ENCODE data around the gene SUMO1. TPM values are rescaled to one million over a fixed set of nuclear protein-coding genes. Genes with fewer than 3 reads are reported as not detected.

SUMO1 gene
- total RNA-seq, 1 experiment from 2014 or later = 164 TPM

DNA sequence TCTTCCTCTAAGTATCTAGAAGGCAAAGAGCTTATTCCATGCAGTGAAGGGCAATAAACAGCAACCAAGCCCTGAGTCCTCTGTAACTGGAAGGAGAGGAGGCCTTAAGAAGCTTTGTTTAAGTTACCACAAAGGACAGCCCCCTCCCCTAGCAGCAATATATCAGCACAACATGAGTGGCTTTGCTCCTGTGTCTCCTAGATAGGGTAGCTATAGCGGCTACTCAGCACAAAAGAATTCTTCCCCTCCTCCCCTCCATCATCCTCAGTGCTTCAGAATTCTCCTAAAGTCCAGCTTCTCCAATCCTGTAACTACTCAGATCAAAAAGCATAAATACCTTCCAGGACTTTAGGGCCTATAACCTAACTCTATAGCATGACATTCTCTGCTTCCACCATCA, 16.5 kb downstream of the SUMO1 start:
- Mint-ChIP-seq H3K4me3 (ENCODE audit: low read depth, unreplicated experiment) (no peak overlapping the region), H3K27ac (ENCODE audit: unreplicated experiment) (no peak overlapping the region), H3K4me1 (ENCODE audit: low read depth, unreplicated experiment) (peaks cover 25% of the 10 kb centered on the region), H3K27me3 (ENCODE audit: unreplicated experiment) (no peaks in the 10 kb centered on the region), H3K36me3 (ENCODE audit: insufficient read depth, unreplicated experiment) (peaks cover 68% of the 10 kb centered on the region), H3K9me3 (ENCODE audit: low read depth, unreplicated experiment) (no peaks in the 10 kb centered on the region)
- TF ChIP-seq, protein P1, sequence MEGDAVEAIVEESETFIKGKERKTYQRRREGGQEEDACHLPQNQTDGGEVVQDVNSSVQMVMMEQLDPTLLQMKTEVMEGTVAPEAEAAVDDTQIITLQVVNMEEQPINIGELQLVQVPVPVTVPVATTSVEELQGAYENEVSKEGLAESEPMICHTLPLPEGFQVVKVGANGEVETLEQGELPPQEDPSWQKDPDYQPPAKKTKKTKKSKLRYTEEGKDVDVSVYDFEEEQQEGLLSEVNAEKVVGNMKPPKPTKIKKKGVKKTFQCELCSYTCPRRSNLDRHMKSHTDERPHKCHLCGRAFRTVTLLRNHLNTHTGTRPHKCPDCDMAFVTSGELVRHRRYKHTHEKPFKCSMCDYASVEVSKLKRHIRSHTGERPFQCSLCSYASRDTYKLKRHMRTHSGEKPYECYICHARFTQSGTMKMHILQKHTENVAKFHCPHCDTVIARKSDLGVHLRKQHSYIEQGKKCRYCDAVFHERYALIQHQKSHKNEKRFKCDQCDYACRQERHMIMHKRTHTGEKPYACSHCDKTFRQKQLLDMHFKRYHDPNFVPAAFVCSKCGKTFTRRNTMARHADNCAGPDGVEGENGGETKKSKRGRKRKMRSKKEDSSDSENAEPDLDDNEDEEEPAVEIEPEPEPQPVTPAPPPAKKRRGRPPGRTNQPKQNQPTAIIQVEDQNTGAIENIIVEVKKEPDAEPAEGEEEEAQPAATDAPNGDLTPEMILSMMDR (IDR thresholded peaks at IDR 0.05; ENCODE audit: unreplicated experiment) = no peak
- no peak for DNase-seq
- intact Hi-C loops (cut with micrococcal nuclease; ENCODE audit: unreplicated experiment) = no loop called here
- BruUV-seq (replicated peaks) = no TSS peak
- CTCF ChIA-PET = interaction anchor here (0.6 kb wide), 1 partner anchor 33 kb away, joined by 3 read pairs; no protein-coding TSS in a partner anchor

DNA sequence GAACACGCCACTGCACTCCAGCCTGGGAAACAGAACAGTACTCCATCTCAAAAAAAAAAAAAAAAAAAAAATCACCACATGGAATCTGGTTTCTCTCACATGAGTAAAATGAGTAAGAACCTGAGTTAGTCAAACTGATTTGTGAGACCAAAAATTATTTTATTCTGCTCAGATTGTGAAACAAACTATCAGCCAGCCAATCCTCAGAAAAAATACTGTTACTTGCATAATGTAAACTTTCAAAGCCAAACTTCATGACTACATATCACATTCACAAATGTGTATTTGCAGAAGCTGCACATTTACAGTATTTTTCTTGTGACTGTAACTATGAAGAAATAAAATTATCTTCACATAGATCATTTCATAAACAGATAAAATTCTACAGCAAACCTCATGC, 23.2 kb downstream of the SUMO1 start:
- CTCF ChIA-PET = no interaction called here
- no TSS peak for BruUV-seq (replicated peaks)
- intact Hi-C loops (cut with micrococcal nuclease; ENCODE audit: unreplicated experiment) = loop anchor here (5.0 kb wide), 1 partner anchor 62 kb away; no protein-coding TSS in a partner anchor

DNA sequence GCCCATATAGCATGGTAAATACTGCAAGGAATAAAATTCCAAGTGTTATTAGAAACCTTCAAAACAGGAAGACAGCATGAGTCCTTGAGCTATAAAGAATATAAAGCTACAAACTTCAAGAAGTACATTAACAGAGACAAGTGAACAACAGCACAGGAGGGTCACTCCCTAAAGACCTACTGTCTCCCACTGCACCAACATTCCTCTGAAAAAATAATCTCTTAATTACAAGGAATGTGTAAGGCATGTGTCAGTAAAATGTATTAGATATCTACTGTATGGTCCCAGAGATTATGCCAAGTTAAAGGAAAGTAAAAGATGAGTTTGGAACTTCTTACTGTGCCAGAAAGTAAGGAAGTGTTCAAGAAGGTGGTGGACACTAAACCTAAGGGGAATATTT, 29.9 kb downstream of the SUMO1 start:
- Mint-ChIP-seq H3K4me1 (ENCODE audit: low read depth, unreplicated experiment) (no peaks in the 10 kb centered on the region), H3K27me3 (ENCODE audit: unreplicated experiment) (no peaks in the 10 kb centered on the region), H3K4me3 (ENCODE audit: low read depth, unreplicated experiment) (no peak overlapping the region), H3K36me3 (ENCODE audit: insufficient read depth, unreplicated experiment) (peaks cover 45% of the 10 kb centered on the region), H3K9me3 (ENCODE audit: low read depth, unreplicated experiment) (no peaks in the 10 kb centered on the region), H3K27ac (ENCODE audit: unreplicated experiment) (no peak overlapping the region)
- no TSS peak for BruUV-seq (replicated peaks)
- CTCF ChIA-PET = no interaction called here
- intact Hi-C loops (cut with micrococcal nuclease; ENCODE audit: unreplicated experiment) = no loop called here
- no peak for DNase-seq
- TF ChIP-seq, protein P1 (IDR thresholded peaks at IDR 0.05; ENCODE audit: unreplicated experiment) = no peak

More for the DNA sequence above, 23.2 kb downstream of the SUMO1 start:
- Mint-ChIP-seq H3K27me3 (ENCODE audit: unreplicated experiment) (no peaks in the 10 kb centered on the region), H3K9me3 (ENCODE audit: low read depth, unreplicated experiment) (no peaks in the 10 kb centered on the region), H3K36me3 (ENCODE audit: insufficient read depth, unreplicated experiment) (peaks cover 52% of the 10 kb centered on the region), H3K4me3 (ENCODE audit: low read depth, unreplicated experiment) (no peak overlapping the region), H3K4me1 (ENCODE audit: low read depth, unreplicated experiment) (no peaks in the 10 kb centered on the region), H3K27ac (ENCODE audit: unreplicated experiment) (no peak overlapping the region)
- TF ChIP-seq, protein P1 (IDR thresholded peaks at IDR 0.05; ENCODE audit: unreplicated experiment) = no peak
- no peak for DNase-seq

DNA sequence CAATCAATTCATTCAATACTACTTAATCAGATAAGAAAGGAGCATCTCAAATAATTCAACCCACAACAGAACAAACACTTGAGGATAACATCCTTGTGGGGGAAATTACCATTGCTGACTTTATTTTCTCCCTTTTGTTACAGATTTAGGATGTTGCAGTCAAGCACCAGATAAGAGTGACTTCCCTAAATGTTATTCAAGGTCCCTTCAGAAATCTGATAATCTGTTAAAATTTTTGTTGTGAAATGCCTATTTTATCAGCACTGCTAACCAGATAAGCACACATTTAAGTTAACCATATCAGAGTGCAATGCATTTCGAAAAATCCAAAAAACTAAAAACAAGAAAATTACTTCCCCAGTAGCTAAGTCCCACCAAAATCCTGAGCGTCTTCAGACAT, 33.5 kb downstream of the SUMO1 start:
- DNase-seq = no peak
- Mint-ChIP-seq H3K4me3 (ENCODE audit: low read depth, unreplicated experiment) (no peak overlapping the region), H3K4me1 (ENCODE audit: low read depth, unreplicated experiment) (no peaks in the 10 kb centered on the region), H3K27ac (ENCODE audit: unreplicated experiment) (no peak overlapping the region), H3K36me3 (ENCODE audit: insufficient read depth, unreplicated experiment) (peaks cover 55% of the 10 kb centered on the region), H3K27me3 (ENCODE audit: unreplicated experiment) (no peaks in the 10 kb centered on the region), H3K9me3 (ENCODE audit: low read depth, unreplicated experiment) (no peaks in the 10 kb centered on the region)
- intact Hi-C loops (cut with micrococcal nuclease; ENCODE audit: unreplicated experiment) = no loop called here
- TF ChIP-seq, protein P1 (IDR thresholded peaks at IDR 0.05; ENCODE audit: unreplicated experiment) = no peak
- BruUV-seq (replicated peaks) = no TSS peak
- CTCF ChIA-PET = interaction anchor here (0.6 kb wide), 1 partner anchor 308 kb away, joined by 5 read pairs; no protein-coding TSS in a partner anchor
